GM12878 (cell line): ENCODE measurements around the gene MED13. TPM values are rescaled to one million over a fixed set of nuclear protein-coding genes. Genes with fewer than 3 reads are reported as not detected.

Experiments used
- ATAC-seq: fragments of 200-7000 bp; cut with Tn5 transposase; 3 replicates; pipeline ENCODE4 v1.9.1; 2020; ENCODE audit warnings: mild to moderate bottlenecking, moderate library complexity
- BruUV-seq: library from RNA; stranded (reverse); fragments of 400-500 nt; replicated peaks from 2 replicates; lab custom pipeline; 2021; lab: Mats Ljungman, UMichigan
- CTCF ChIA-PET: fragments of 300-600 bp; sonication (Branson Sonifier 250); formaldehyde crosslinking; extraction: SDS; loops from one replicate; lab custom pipeline; 2021; ENCODE audit warnings: inconsistent platforms; lab: Yijun Ruan, JAX
- POLR2A ChIA-PET: fragments of 350-600 bp; formaldehyde crosslinking; extraction: SDS; loops from one replicate; lab custom pipeline; 2021; ENCODE audit warnings: inconsistent platforms; lab: Charles Lee
- RAD21 ChIA-PET: fragments of 300-600 bp; sonication (Branson Sonifier 250); formaldehyde crosslinking; loops from one replicate; lab custom pipeline; 2023; ENCODE audit warnings: antibody characterized with exemption; ENCODE audit not compliant: unreplicated experiment; lab: Charles Lee
- SMC1A ChIA-PET: fragments of 300-600 bp; sonication (Branson Sonifier 250); formaldehyde crosslinking; loops from one replicate; lab custom pipeline; 2023; ENCODE audit not compliant: unreplicated experiment, uncharacterized antibody; lab: Charles Lee
- DNase-seq: peaks from one replicate; pipeline ENCODE4 v3.0.0-alpha.2; 2011; ENCODE audit warnings: low read depth, low spot score
- FAIRE-seq: peaks from 3 replicates; lab custom pipeline; 2011; peaks lifted over from hg19 to GRCh38; lab: Jason Lieb, UNC
- H2AFZ ChIP-seq: 2 replicates; pipeline ENCODE4 v1.6.0; 2011; ENCODE audit warnings: low read depth, low read length, control low read depth; ENCODE audit not compliant: control insufficient read depth
- H3K27ac ChIP-seq: 2 replicates; pipeline ENCODE4 v1.5.1; 2011; ENCODE audit warnings: control low read depth; ENCODE audit not compliant: control insufficient read depth, insufficient read depth
- H3K27me3 ChIP-seq, 2 experiments: replicated peaks in 1 of 2; 2 replicates each; pipeline versions ENCODE4 v1.6.0 to v1.6.1; 2011; ENCODE audit warnings: low read length in 1 of 2; ENCODE audit not compliant: control insufficient read depth in 2 of 2, insufficient read depth in 2 of 2
- H3K36me3 ChIP-seq, 2 experiments: 2 replicates each; pipeline ENCODE4 v1.5.1; 2011; ENCODE audit warnings: low read length in 1 of 2; ENCODE audit not compliant: control insufficient read depth in 2 of 2, insufficient read depth in 2 of 2
- H3K4me1 ChIP-seq: 2 replicates; pipeline ENCODE4 v1.6.1; 2011; ENCODE audit warnings: mild to moderate bottlenecking, low read length, moderate library complexity, mixed read lengths; ENCODE audit not compliant: control insufficient read depth, insufficient read depth
- H3K4me2 ChIP-seq: 2 replicates; pipeline ENCODE4 v1.6.0; 2011; ENCODE audit warnings: control low read depth; ENCODE audit not compliant: control insufficient read depth, insufficient read depth
- H3K4me3 ChIP-seq: fragments of 200-600 bp; sonication (generic); 2 replicates; pipeline ENCODE4 v1.5.1; 2016
- H3K79me2 ChIP-seq: 2 replicates; pipeline ENCODE4 v1.6.0; 2011; ENCODE audit warnings: low read length; ENCODE audit not compliant: control insufficient read depth, insufficient read depth
- H3K9ac ChIP-seq: 2 replicates; pipeline ENCODE4 v1.8.0; 2011; ENCODE audit warnings: low read length, control low read depth, mixed read lengths; ENCODE audit not compliant: control insufficient read depth, insufficient read depth
- H3K9me3 ChIP-seq: replicated peaks from 3 replicates; pipeline ENCODE4 v1.5.1; 2011; ENCODE audit warnings: mild to moderate bottlenecking, low read length; ENCODE audit not compliant: control insufficient read depth, insufficient read depth
- H4K20me1 ChIP-seq: 2 replicates; pipeline ENCODE4 v1.6.0; 2011; ENCODE audit not compliant: control insufficient read depth, insufficient read depth
- ASH2L ChIP-seq: fragments of 300-600, 200-600 bp; sonication (generic); IDR thresholded peaks from 2 replicates; pipeline ENCODE4 v1.6.1; 2017; ENCODE audit warnings: low read depth, mild to moderate bottlenecking, borderline replicate concordance
- IKZF1 ChIP-seq: fragments of 450-650 bp; conservative IDR thresholded peaks from 2 replicates; pipeline ENCODE4 v1.6.1; 2017; ENCODE audit warnings: antibody characterized with exemption, mild to moderate bottlenecking
- RB1 ChIP-seq: fragments of 450-650 bp; formaldehyde crosslinking; IDR thresholded peaks from 2 replicates; pipeline ENCODE4 v1.6.1; 2017; ENCODE audit warnings: mild to moderate bottlenecking, borderline replicate concordance
- WGBS: methylation state at CpG from one replicate; pipeline ENCODE4 v1.1.6; 2016; ENCODE audit warnings: low lambda C conversion rate; ENCODE audit not compliant: insufficient replicate concordance, insufficient coverage; ENCODE audit errors: missing lambda C conversion rate; 5-methylcytosine and 5-hydroxymethylcytosine counted together
- in situ Hi-C: fragments of 300-500 bp; cut with MboI; formaldehyde crosslinking; loops from 9 replicates; pipeline ENCODE4 v1.14.3; 2018; ENCODE audit warnings: mixed read lengths
- intact Hi-C: fragments of 100-400 bp; cut with micrococcal nuclease; formaldehyde crosslinking; loops from one replicate; pipeline ENCODE4 v1.14.2; 2022; ENCODE audit not compliant: unreplicated experiment
- polyA plus RNA-seq, 11 experiments: library from polyadenylated mRNA; depleted of rRNA in 4 of 11; unstranded in 6 of 11; stranded (reverse) in 5 of 11; fragments of >200 nt; fragmentation: Nextera tagmentation in 4 of 11; fragmentation: Illumina TruSeq in 1 of 11; extraction: Ambion mirVana in 4 of 11; extraction: Trizol in 1 of 11; gene quantifications; 1 replicate in 1 of 11; 2 replicates in 10 of 11; pipeline versions ENCODE4 v1.2.1 to v1.2.3, GENCODE V29; 2011 to 2016; ENCODE audit warnings: inconsistent platforms in 2 of 11, missing spikeins in 2 of 11, low read depth in 1 of 11
- total RNA-seq, 4 experiments: library from RNA; depleted of rRNA in 3 of 4; stranded (reverse); fragments of >200 nt in 3 of 4; fragmentation: Illumina TruSeq in 1 of 4; extraction: Trizol in 1 of 4; gene quantifications; 2 replicates each; pipeline versions ENCODE4 v1.2.1 to v1.2.3, GENCODE V29; 2013 to 2021
- TF ChIP-seq, protein P1 (sequence below): fragments of 450-650 bp; IDR thresholded peaks from 2 replicates; pipeline ENCODE4 v1.6.1; 2017; ENCODE audit warnings: mild to moderate bottlenecking, moderate library complexity
- TF ChIP-seq, protein P2 (sequence below): fragments of 450-650 bp; IDR thresholded peaks from 2 replicates; pipeline ENCODE4 v1.6.1; 2016; ENCODE audit warnings: mild to moderate bottlenecking, moderate library complexity, borderline replicate concordance

Gene MED13
- total and polyA plus RNA-seq, 10 of the 15 experiments (the other 5 are each of a cell fraction or from before 2014, with no cell fraction given) = 4.6 to 49.7 (median 21.3) TPM

DNA sequence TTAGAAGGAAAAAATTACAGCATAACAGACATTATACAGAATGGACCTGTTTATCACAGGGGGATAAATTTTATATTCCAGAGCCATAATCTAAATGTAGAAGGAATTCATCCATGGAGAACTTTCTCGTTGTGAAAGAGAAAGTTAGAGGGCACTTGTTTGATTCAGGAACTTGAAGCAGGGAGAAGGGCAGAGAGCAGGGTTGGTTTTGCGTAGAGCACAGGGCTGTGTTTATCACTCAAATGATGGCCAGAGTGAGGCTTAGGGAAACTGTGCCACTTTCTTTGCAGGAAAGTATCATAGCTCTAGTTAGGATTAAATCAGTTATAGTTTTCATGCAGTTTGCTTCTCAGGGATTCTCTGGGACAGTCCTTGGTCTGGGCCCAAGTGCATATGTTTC is 29.1 kb upstream of the MED13 start:
- in situ Hi-C loops = no loop called here
- ATAC-seq (peak; percentile 35), DNase-seq (no peak), FAIRE-seq (no peak)
- intact Hi-C loops = no loop called here
- H3K4me2 ChIP-seq = peak overlapping the region; percentile 87
- SMC1A ChIA-PET = interaction anchor here (0.7 to 12.8 kb wide), 10 partner anchors 12 to 41 kb away, joined by 3 to 139 read pairs (median 4); no protein-coding TSS in a partner anchor
- TF ChIP-seq IKZF1 (0 out of 2 replicates have a peak, but pooled peaks have one; percentile 2), RB1 (peak; percentile 14; the same call in 1 of the 2 replicates), ASH2L (no peak)
- TF ChIP-seq, protein P1, sequence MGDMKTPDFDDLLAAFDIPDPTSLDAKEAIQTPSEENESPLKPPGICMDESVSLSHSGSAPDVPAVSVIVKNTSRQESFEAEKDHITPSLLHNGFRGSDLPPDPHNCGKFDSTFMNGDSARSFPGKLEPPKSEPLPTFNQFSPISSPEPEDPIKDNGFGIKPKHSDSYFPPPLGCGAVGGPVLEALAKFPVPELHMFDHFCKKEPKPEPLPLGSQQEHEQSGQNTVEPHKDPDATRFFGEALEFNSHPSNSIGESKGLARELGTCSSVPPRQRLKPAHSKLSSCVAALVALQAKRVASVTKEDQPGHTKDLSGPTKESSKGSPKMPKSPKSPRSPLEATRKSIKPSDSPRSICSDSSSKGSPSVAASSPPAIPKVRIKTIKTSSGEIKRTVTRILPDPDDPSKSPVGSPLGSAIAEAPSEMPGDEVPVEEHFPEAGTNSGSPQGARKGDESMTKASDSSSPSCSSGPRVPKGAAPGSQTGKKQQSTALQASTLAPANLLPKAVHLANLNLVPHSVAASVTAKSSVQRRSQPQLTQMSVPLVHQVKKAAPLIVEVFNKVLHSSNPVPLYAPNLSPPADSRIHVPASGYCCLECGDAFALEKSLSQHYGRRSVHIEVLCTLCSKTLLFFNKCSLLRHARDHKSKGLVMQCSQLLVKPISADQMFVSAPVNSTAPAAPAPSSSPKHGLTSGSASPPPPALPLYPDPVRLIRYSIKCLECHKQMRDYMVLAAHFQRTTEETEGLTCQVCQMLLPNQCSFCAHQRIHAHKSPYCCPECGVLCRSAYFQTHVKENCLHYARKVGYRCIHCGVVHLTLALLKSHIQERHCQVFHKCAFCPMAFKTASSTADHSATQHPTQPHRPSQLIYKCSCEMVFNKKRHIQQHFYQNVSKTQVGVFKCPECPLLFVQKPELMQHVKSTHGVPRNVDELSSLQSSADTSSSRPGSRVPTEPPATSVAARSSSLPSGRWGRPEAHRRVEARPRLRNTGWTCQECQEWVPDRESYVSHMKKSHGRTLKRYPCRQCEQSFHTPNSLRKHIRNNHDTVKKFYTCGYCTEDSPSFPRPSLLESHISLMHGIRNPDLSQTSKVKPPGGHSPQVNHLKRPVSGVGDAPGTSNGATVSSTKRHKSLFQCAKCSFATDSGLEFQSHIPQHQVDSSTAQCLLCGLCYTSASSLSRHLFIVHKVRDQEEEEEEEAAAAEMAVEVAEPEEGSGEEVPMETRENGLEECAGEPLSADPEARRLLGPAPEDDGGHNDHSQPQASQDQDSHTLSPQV = no peak
- TF ChIP-seq, protein P2, sequence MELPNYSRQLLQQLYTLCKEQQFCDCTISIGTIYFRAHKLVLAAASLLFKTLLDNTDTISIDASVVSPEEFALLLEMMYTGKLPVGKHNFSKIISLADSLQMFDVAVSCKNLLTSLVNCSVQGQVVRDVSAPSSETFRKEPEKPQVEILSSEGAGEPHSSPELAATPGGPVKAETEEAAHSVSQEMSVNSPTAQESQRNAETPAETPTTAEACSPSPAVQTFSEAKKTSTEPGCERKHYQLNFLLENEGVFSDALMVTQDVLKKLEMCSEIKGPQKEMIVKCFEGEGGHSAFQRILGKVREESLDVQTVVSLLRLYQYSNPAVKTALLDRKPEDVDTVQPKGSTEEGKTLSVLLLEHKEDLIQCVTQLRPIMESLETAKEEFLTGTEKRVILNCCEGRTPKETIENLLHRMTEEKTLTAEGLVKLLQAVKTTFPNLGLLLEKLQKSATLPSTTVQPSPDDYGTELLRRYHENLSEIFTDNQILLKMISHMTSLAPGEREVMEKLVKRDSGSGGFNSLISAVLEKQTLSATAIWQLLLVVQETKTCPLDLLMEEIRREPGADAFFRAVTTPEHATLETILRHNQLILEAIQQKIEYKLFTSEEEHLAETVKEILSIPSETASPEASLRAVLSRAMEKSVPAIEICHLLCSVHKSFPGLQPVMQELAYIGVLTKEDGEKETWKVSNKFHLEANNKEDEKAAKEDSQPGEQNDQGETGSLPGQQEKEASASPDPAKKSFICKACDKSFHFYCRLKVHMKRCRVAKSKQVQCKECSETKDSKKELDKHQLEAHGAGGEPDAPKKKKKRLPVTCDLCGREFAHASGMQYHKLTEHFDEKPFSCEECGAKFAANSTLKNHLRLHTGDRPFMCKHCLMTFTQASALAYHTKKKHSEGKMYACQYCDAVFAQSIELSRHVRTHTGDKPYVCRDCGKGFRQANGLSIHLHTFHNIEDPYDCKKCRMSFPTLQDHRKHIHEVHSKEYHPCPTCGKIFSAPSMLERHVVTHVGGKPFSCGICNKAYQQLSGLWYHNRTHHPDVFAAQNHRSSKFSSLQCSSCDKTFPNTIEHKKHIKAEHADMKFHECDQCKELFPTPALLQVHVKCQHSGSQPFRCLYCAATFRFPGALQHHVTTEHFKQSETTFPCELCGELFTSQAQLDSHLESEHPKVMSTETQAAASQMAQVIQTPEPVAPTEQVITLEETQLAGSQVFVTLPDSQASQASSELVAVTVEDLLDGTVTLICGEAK = no peak
- peaks cover 2% of the 10 kb centered on the region; the same call in 2 of the 3 replicates for H3K9me3 ChIP-seq
- no peaks in the 10 kb centered on the region for H3K79me2 ChIP-seq
- H3K27ac ChIP-seq = peak overlapping the region; percentile 74
- no peaks in the 10 kb centered on the region for H4K20me1 ChIP-seq
- no peak overlapping the region; the same call in 1 of the 2 replicates for H3K9ac ChIP-seq
- no peaks in the 10 kb centered on the region for H3K36me3 ChIP-seq
- no peak overlapping the region; the same call in 1 of the 2 replicates for H2AFZ ChIP-seq
- no TSS peak for BruUV-seq
- H3K27me3 ChIP-seq = no peaks in the 10 kb centered on the region
- 16% methylated on average over 2 of the region's 2 CpGs for WGBS
- POLR2A ChIA-PET = interaction anchor here (0.9 kb wide), 1 partner anchor 33 kb away, joined by 3 read pairs; no protein-coding TSS in a partner anchor
- CTCF ChIA-PET = interaction anchor here (1.1 to 12.3 kb wide), 4 partner anchors 13 to 28 kb away, joined by 3 to 183 read pairs (median 6); no protein-coding TSS in a partner anchor
- peak overlapping the region; percentile 56; the same call in 1 of the 2 replicates for H3K4me3 ChIP-seq
- RAD21 ChIA-PET = interaction anchor here (1.0 to 12.4 kb wide), 5 partner anchors 17 to 231 kb away, joined by 3 to 134 read pairs (median 9); no protein-coding TSS in a partner anchor
- H3K4me1 ChIP-seq = peaks cover 40% of the 10 kb centered on the region
